WTC11 (cell line): ENCODE measurements around the gene CMTM1. TPM values are rescaled to one million over a fixed set of nuclear protein-coding genes. Genes with fewer than 3 reads are reported as not detected.

Experiments used
- ATAC-seq: fragments of 200-7000 bp; cut with Tn5 transposase; 2 replicates; pipeline ENCODE4 v1.10.0; 2021; ENCODE audit warnings: mild to moderate bottlenecking, moderate library complexity
- CTCF ChIA-PET: fragments of 300-600 bp; sonication (Branson Sonifier 250); formaldehyde crosslinking; loops from one replicate; lab custom pipeline; 2021; ENCODE audit warnings: antibody characterized with exemption; lab: Charles Lee
- POLR2A ChIA-PET: fragments of 350-600 bp; sonication (Branson Sonifier 250); formaldehyde crosslinking; loops from one replicate; lab custom pipeline; 2021; ENCODE audit warnings: antibody characterized with exemption; lab: Charles Lee
- DNase-seq: peaks from one replicate; pipeline ENCODE4 v3.0.0; 2021; ENCODE audit warnings: low spot score
- H3K27ac Mint-ChIP-seq: 2 replicates; pipeline ENCODE4 v1.8.0; 2021; ENCODE audit warnings: mixed read lengths
- H3K27me3 Mint-ChIP-seq: 2 replicates; pipeline ENCODE4 v1.8.0; 2021; ENCODE audit warnings: low read depth, mild to moderate bottlenecking, moderate library complexity, mixed read lengths
- H3K36me3 Mint-ChIP-seq: 2 replicates; pipeline ENCODE4 v1.8.0; 2021; ENCODE audit warnings: mixed read lengths
- H3K4me1 Mint-ChIP-seq: 2 replicates; pipeline ENCODE4 v1.8.0; 2022; ENCODE audit warnings: mixed read lengths
- H3K4me3 Mint-ChIP-seq: 2 replicates; pipeline ENCODE4 v1.8.0; 2021; ENCODE audit warnings: mild to moderate bottlenecking, moderate library complexity, mixed read lengths
- H3K9me3 Mint-ChIP-seq: 2 replicates; pipeline ENCODE4 v1.8.0; 2021; ENCODE audit warnings: mixed read lengths
- ATF6 ChIP-seq: sonication (generic); formaldehyde crosslinking; IDR thresholded peaks from 2 replicates; pipeline ENCODE4 v1.8.1; 2023; ENCODE audit warnings: mild to moderate bottlenecking, missing genetic modification reagents
- CREB1 ChIP-seq: sonication (generic); formaldehyde crosslinking; IDR thresholded peaks from 2 replicates; pipeline ENCODE4 v1.8.0; 2023; ENCODE audit warnings: mild to moderate bottlenecking, missing genetic modification reagents
- E2F1 ChIP-seq: sonication (generic); formaldehyde crosslinking; IDR thresholded peaks from 2 replicates; pipeline ENCODE4 v1.8.0; 2022; ENCODE audit warnings: mild to moderate bottlenecking, missing genetic modification reagents
- EMX1 ChIP-seq: fragments of 250-450 bp; sonication (Bioruptor Pico); IDR thresholded peaks from 2 replicates; pipeline ENCODE4 v1.8.0; 2021; ENCODE audit warnings: mild to moderate bottlenecking
- FOXJ3 ChIP-seq: sonication (generic); formaldehyde crosslinking; IDR thresholded peaks from 2 replicates; pipeline ENCODE4 v1.9.0; 2021; ENCODE audit warnings: missing genetic modification reagents, mild to moderate bottlenecking, borderline replicate concordance
- MXD4 ChIP-seq: fragments of 250-450 bp; sonication (Bioruptor Pico); IDR thresholded peaks from 2 replicates; pipeline ENCODE4 v1.8.0; 2021; ENCODE audit warnings: mild to moderate bottlenecking, moderate library complexity, borderline replicate concordance
- NR1H2 ChIP-seq: sonication (generic); formaldehyde crosslinking; IDR thresholded peaks from 2 replicates; pipeline ENCODE4 v1.9.0; 2021; ENCODE audit warnings: mild to moderate bottlenecking, moderate library complexity, missing genetic modification reagents
- NR2C2 ChIP-seq: sonication (generic); formaldehyde crosslinking; IDR thresholded peaks from 2 replicates; pipeline ENCODE4 v1.8.0; 2022; ENCODE audit warnings: mild to moderate bottlenecking, missing genetic modification reagents
- SOX15 ChIP-seq: fragments of 250-450 bp; sonication (Bioruptor Pico); IDR thresholded peaks from 2 replicates; pipeline ENCODE4 v1.9.0; 2021; ENCODE audit warnings: mild to moderate bottlenecking
- TP53 ChIP-seq: sonication (generic); formaldehyde crosslinking; IDR thresholded peaks from 2 replicates; pipeline ENCODE4 v1.8.1; 2023; ENCODE audit warnings: mild to moderate bottlenecking, missing genetic modification reagents
- ZBTB43 ChIP-seq: sonication (generic); formaldehyde crosslinking; IDR thresholded peaks from 2 replicates; pipeline ENCODE4 v1.8.1; 2023; ENCODE audit warnings: mild to moderate bottlenecking, missing genetic modification reagents
- ZMAT4 ChIP-seq: fragments of 250-450 bp; sonication (Bioruptor Pico); IDR thresholded peaks from 2 replicates; pipeline ENCODE4 v1.9.0; 2021; ENCODE audit warnings: mild to moderate bottlenecking
- total RNA-seq: library from RNA; stranded (reverse); gene quantifications from 3 replicates; pipeline ENCODE4 v1.2.3, GENCODE V29; 2021
- TF ChIP-seq, protein P1 (sequence below): sonication (generic); formaldehyde crosslinking; IDR thresholded peaks from 2 replicates; pipeline ENCODE4 v1.8.1; 2022; ENCODE audit warnings: mild to moderate bottlenecking, moderate library complexity, missing genetic modification reagents
- TF ChIP-seq, protein P2 (sequence below): fragments of 250-450 bp; sonication (Bioruptor Pico); IDR thresholded peaks from 2 replicates; pipeline ENCODE4 v1.9.0; 2021; ENCODE audit warnings: mild to moderate bottlenecking
- TF ChIP-seq, protein P3 (sequence below): fragments of 250-450 bp; sonication (Bioruptor Pico); IDR thresholded peaks from 2 replicates; pipeline ENCODE4 v1.8.0; 2021; ENCODE audit warnings: mild to moderate bottlenecking
- TF ChIP-seq, protein P4 (sequence below): sonication (generic); formaldehyde crosslinking; IDR thresholded peaks from 2 replicates; pipeline ENCODE4 v1.8.0; 2023; ENCODE audit warnings: missing genetic modification reagents, mild to moderate bottlenecking, borderline replicate concordance
- TF ChIP-seq, protein P5 (sequence below): sonication (generic); formaldehyde crosslinking; IDR thresholded peaks from 2 replicates; pipeline ENCODE4 v1.8.0; 2022; ENCODE audit warnings: mild to moderate bottlenecking, missing genetic modification reagents

The CMTM1 gene
- total RNA-seq, 1 experiment from 2014 or later, result 1.6 TPM

DNA sequence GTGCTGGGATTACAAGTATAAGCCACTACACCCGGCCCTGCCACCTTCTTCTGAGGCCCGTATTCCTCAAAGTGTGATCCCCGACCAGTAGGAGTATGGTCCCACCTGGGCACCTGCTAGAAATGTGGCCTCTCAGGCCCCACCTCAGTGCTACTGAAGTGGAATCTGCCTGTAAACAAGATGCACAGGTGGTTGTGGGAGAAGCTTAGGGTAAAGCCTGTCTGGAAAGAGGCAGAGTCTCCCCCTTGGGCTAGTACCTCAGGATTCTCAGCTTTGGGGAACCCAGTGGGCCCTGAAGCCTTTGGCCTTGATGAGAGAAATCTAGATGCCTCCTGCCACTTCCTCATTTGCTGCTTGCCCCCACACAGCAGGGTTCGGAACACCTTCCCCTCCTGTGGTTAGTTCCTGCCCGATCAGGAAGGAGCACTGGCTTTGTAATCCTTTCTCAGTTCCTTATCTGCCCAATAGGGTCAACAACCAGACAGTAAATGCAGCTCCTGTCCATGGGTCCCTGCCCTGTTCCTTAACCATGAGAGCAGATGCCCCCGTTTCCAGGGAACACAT, 41.6 kb upstream of the CMTM1 start (continued):
- TF ChIP-seq, protein P1, sequence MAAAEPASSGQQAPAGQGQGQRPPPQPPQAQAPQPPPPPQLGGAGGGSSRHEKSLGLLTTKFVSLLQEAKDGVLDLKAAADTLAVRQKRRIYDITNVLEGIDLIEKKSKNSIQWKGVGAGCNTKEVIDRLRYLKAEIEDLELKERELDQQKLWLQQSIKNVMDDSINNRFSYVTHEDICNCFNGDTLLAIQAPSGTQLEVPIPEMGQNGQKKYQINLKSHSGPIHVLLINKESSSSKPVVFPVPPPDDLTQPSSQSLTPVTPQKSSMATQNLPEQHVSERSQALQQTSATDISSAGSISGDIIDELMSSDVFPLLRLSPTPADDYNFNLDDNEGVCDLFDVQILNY (CRISPR knock-in tag), result no peak
- TF ChIP-seq, protein P2, sequence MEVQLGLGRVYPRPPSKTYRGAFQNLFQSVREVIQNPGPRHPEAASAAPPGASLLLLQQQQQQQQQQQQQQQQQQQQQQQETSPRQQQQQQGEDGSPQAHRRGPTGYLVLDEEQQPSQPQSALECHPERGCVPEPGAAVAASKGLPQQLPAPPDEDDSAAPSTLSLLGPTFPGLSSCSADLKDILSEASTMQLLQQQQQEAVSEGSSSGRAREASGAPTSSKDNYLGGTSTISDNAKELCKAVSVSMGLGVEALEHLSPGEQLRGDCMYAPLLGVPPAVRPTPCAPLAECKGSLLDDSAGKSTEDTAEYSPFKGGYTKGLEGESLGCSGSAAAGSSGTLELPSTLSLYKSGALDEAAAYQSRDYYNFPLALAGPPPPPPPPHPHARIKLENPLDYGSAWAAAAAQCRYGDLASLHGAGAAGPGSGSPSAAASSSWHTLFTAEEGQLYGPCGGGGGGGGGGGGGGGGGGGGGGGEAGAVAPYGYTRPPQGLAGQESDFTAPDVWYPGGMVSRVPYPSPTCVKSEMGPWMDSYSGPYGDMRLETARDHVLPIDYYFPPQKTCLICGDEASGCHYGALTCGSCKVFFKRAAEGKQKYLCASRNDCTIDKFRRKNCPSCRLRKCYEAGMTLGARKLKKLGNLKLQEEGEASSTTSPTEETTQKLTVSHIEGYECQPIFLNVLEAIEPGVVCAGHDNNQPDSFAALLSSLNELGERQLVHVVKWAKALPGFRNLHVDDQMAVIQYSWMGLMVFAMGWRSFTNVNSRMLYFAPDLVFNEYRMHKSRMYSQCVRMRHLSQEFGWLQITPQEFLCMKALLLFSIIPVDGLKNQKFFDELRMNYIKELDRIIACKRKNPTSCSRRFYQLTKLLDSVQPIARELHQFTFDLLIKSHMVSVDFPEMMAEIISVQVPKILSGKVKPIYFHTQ (CRISPR knock-in tag), result no peak

GRCh38 chr16:66525396-66526180, 40.7 kb upstream of the CMTM1 start:
- H3K9me3 Mint-ChIP-seq, result no peaks in the 10 kb centered on the region
- CTCF ChIA-PET, result no interaction called here
- ATAC-seq (no peak), DNase-seq (no peak)
- POLR2A ChIA-PET, result interaction anchor here (0.5 kb wide), 1 partner anchor 161 kb away, joined by 3 read pairs; no protein-coding TSS in a partner anchor
- no peaks in the 10 kb centered on the region; the same call in 1 of the 2 replicates for H3K27me3 Mint-ChIP-seq
- H3K4me1 Mint-ChIP-seq, result no peaks in the 10 kb centered on the region
- no peak overlapping the region for H3K4me3 Mint-ChIP-seq
- H3K36me3 Mint-ChIP-seq, result peaks cover 8% of the 10 kb centered on the region; the same call in 1 of the 2 replicates
- H3K27ac Mint-ChIP-seq, result no peak overlapping the region
- TF ChIP-seq, protein P3, sequence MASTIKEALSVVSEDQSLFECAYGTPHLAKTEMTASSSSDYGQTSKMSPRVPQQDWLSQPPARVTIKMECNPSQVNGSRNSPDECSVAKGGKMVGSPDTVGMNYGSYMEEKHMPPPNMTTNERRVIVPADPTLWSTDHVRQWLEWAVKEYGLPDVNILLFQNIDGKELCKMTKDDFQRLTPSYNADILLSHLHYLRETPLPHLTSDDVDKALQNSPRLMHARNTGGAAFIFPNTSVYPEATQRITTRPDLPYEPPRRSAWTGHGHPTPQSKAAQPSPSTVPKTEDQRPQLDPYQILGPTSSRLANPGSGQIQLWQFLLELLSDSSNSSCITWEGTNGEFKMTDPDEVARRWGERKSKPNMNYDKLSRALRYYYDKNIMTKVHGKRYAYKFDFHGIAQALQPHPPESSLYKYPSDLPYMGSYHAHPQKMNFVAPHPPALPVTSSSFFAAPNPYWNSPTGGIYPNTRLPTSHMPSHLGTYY (CRISPR knock-in tag), result no peak
- TF ChIP-seq MXD4 (CRISPR knock-in tag), result no peak
- no peak for TF ChIP-seq NR2C2 (CRISPR knock-in tag)
- TF ChIP-seq ZMAT4 (CRISPR knock-in tag), result no peak
- no peak for TF ChIP-seq TP53 (CRISPR knock-in tag)
- TF ChIP-seq NR1H2 (CRISPR knock-in tag), result no peak
- TF ChIP-seq EMX1, result no peak
- no peak for TF ChIP-seq FOXJ3 (CRISPR knock-in tag)
- TF ChIP-seq, protein P4, sequence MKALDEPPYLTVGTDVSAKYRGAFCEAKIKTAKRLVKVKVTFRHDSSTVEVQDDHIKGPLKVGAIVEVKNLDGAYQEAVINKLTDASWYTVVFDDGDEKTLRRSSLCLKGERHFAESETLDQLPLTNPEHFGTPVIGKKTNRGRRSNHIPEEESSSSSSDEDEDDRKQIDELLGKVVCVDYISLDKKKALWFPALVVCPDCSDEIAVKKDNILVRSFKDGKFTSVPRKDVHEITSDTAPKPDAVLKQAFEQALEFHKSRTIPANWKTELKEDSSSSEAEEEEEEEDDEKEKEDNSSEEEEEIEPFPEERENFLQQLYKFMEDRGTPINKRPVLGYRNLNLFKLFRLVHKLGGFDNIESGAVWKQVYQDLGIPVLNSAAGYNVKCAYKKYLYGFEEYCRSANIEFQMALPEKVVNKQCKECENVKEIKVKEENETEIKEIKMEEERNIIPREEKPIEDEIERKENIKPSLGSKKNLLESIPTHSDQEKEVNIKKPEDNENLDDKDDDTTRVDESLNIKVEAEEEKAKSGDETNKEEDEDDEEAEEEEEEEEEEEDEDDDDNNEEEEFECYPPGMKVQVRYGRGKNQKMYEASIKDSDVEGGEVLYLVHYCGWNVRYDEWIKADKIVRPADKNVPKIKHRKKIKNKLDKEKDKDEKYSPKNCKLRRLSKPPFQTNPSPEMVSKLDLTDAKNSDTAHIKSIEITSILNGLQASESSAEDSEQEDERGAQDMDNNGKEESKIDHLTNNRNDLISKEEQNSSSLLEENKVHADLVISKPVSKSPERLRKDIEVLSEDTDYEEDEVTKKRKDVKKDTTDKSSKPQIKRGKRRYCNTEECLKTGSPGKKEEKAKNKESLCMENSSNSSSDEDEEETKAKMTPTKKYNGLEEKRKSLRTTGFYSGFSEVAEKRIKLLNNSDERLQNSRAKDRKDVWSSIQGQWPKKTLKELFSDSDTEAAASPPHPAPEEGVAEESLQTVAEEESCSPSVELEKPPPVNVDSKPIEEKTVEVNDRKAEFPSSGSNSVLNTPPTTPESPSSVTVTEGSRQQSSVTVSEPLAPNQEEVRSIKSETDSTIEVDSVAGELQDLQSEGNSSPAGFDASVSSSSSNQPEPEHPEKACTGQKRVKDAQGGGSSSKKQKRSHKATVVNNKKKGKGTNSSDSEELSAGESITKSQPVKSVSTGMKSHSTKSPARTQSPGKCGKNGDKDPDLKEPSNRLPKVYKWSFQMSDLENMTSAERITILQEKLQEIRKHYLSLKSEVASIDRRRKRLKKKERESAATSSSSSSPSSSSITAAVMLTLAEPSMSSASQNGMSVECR (CRISPR knock-in tag), result no peak
- TF ChIP-seq, protein P5, sequence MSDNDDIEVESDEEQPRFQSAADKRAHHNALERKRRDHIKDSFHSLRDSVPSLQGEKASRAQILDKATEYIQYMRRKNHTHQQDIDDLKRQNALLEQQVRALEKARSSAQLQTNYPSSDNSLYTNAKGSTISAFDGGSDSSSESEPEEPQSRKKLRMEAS (CRISPR knock-in tag), result no peak
- no peak for TF ChIP-seq CREB1 (CRISPR knock-in tag)
- no peak for TF ChIP-seq ZBTB43 (CRISPR knock-in tag)
- TF ChIP-seq ATF6 (CRISPR knock-in tag), result no peak
- no peak for TF ChIP-seq SOX15 (CRISPR knock-in tag)
- TF ChIP-seq E2F1 (CRISPR knock-in tag), result no peak
